ENCODE data around the gene PARVB. TPM values are rescaled to one million over a fixed set of nuclear protein-coding genes. Genes with fewer than 3 reads are reported as not detected.

The PARVB gene, protein sequence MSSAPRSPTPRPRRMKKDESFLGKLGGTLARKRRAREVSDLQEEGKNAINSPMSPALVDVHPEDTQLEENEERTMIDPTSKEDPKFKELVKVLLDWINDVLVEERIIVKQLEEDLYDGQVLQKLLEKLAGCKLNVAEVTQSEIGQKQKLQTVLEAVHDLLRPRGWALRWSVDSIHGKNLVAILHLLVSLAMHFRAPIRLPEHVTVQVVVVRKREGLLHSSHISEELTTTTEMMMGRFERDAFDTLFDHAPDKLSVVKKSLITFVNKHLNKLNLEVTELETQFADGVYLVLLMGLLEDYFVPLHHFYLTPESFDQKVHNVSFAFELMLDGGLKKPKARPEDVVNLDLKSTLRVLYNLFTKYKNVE
- 53.2 and 66.3 TPM in 2 replicates for total RNA-seq

DNA sequence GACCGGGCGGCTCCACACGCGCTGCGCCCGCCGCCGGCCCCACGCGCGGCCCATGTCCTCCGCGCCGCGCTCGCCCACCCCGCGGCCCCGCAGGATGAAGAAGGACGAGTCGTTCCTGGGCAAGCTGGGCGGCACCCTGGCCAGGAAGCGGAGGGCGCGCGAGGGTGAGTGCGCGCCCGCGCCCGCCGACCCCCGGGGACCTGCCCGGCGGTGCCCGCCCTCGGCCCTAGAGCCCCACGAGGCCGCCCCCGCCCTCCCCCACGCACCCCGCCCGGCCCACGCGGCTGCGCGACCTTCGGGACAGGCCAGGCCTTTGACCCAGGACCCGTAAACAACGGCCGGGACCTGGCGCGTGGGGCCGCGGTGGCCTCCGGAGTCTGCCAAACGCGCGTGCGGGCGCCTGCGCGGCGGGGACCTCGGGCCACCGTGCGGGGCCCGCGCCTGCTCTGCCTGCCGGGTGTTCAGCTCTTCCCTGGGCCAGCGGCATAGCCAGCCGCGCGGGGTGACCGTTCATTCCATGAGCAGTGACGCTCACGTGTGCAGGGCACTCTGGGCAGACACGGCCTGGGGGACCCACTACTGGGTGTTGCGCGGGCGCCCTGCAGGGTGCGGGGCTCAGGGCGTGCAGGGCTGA lies at the start of gene PARVB:
TSS of gene PARVB (plus strand) at position 15 of the 634 bp plus-strand sequence. CDS start at position 53, 38 bp downstream.

DNA sequence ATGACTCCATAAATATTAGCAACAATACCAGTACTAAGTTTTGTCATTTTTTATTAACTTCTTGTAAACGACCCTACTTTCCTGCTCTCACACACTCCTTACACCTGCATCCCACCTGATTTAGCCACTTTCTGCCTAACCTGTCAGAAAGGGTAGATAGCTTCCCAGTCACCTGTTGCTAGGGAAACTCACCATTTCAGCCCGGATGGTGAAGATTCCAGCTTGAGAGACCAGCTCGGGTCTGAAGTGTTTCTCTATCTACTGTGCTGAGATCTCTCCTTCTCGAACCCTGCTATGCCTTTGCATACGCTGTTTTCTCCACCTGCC lies 156.6 kb downstream of the PARVB start, which contains the start of gene PARVG:
TSS of gene PARVG (plus strand) at position 220 of the 327 bp plus-strand sequence. CDS start 2,405 bp downstream, outside the sequence.

Other genes starting within 250 kb of the PARVB start
- gene EFCAB6, start 212.0 kb upstream of the PARVB start, total RNA-seq = 3.0 and 4.2 TPM in 2 replicates
- 0.44 and 0.83 TPM in 2 replicates for gene SULT4A1, start 161.8 kb upstream of the PARVB start, total RNA-seq
- 0.50 TPM in 1 of 2 replicates, not detected in the other for gene PNPLA5, start 132.3 kb upstream of the PARVB start, total RNA-seq
- 6.3 and 9.9 TPM in 2 replicates for gene PNPLA3, start 100.5 kb upstream of the PARVB start, total RNA-seq
- 58.1 and 67.6 TPM in 2 replicates for gene SAMM50, start 68.9 kb upstream of the PARVB start, total RNA-seq
- 0.17 TPM in 1 of 2 replicates, not detected in the other for gene PARVG, start 156.6 kb downstream of the PARVB start, total RNA-seq